Activated CD4-positive, CD25-positive, alpha-beta regulatory T cell treated with anti-CD3 and anti-CD28 coated beads, Interleukin-2, amount 50 U/mL, for 24 hours (primary cell): ENCODE results near the gene TNFRSF12A.
A peak's percentile ranks its signal among the peaks of the same experiment; 100 is the strongest.

Source experiments
- ATAC-seq, 2 donors: fragments of 150-1000 bp; cut with Tn5 transposase; one replicate each; pipeline ENCODE4 v1.10.0; 2021; ENCODE audit warnings: mild to moderate bottlenecking in 1 of 2, moderate library complexity in 1 of 2

TNFRSF12A gene

GRCh38 chr16:3012828-3013420, 7.2 kb upstream of the TNFRSF12A start, which contains the start of gene CLDN9:
TSS of gene CLDN9 (plus strand) at chr16:3012923. CDS start at chr16:3013363, 440 bp downstream.
- ATAC-seq: peak in 1 of 2 donors; percentile 10

GRCh38 chr16:3013491-3013951, 6.6 kb upstream of the TNFRSF12A start:
- ATAC-seq: no peak

- no peak for ATAC-seq
Measured at GRCh38 chr16:3013998-3014690, 6.0 kb upstream of the TNFRSF12A start.

- ATAC-seq: no peak
Measured at GRCh38 chr16:3014971-3015370, 5.2 kb upstream of the TNFRSF12A start.

GRCh38 chr16:3015865-3016521, 4.2 kb upstream of the TNFRSF12A start:
- ATAC-seq: no peak

- no peak for ATAC-seq
Measured at GRCh38 chr16:3017344-3017743, 2.8 kb upstream of the TNFRSF12A start.

GRCh38 chr16:3017794-3018506, 2.2 kb upstream of the TNFRSF12A start, which contains the start of gene CLDN6:
TSS of gene CLDN6 (minus strand) at chr16:3018183. CDS start at chr16:3016021, 2,162 bp downstream.
- ATAC-seq: no peak

- ATAC-seq: no peak
Measured at GRCh38 chr16:3019594-3020246, 448 bp upstream of the TNFRSF12A start.

- no peak for ATAC-seq
Measured at GRCh38 chr16:3020604-3021448, 658 bp downstream of the TNFRSF12A start.

GRCh38 chr16:3021449-3022207, 1.5 kb downstream of the TNFRSF12A start:
- ATAC-seq: peak; percentile 30 to 40

- peak; percentile 41 to 49 for ATAC-seq
Measured at GRCh38 chr16:3022208-3022683, 2.1 kb downstream of the TNFRSF12A start.

GRCh38 chr16:3022684-3023414, 2.7 kb downstream of the TNFRSF12A start:
- ATAC-seq: no peak

GRCh38 chr16:3023415-3023668, 3.2 kb downstream of the TNFRSF12A start:
- ATAC-seq: no peak

- ATAC-seq: peak; percentile 84
Measured at GRCh38 chr16:3023669-3024478, 3.7 kb downstream of the TNFRSF12A start, which contains the start of the genes HCFC1R1 and THOC6. TSS of gene HCFC1R1 (minus strand) at chr16:3023942. CDS start at chr16:3023941, 1 bp downstream. TSS of gene THOC6 (plus strand) at chr16:3024035. CDS start at chr16:3024327, 292 bp downstream.

GRCh38 chr16:3025032-3026002, 5.1 kb downstream of the TNFRSF12A start:
- no peak for ATAC-seq

GRCh38 chr16:3026003-3026378, 5.8 kb downstream of the TNFRSF12A start:
- no peak for ATAC-seq

- ATAC-seq: no peak
Measured at GRCh38 chr16:3026609-3027488, 6.7 kb downstream of the TNFRSF12A start.
